Thoracic aorta (tissue), 2 donors: ENCODE measurements around the gene LDLRAD3. TPM values are rescaled to one million over a fixed set of nuclear protein-coding genes. Genes with fewer than 3 reads are reported as not detected.
"Not testable (repeated sequence)": the region's sequence is repeated elsewhere in the genome, so short reads cannot be mapped to it uniquely, and the experiment has no call there.

Experiments used
- ATAC-seq: fragments of 150-250 bp; one replicate; pipeline ENCODE4 v1.8.0; 2017; ENCODE audit warnings: low read depth; ENCODE audit not compliant: insufficient number of reproducible peaks, low FRiP score
- DNase-seq: peaks from one replicate; pipeline ENCODE4 v3.0.0-alpha.2; 2020; ENCODE audit warnings: low spot score
- H3K27ac ChIP-seq, 2 donors: fragments of 200-600 bp; sonication (generic); 1 replicate in 1 of 2; 2 replicates in 1 of 2; pipeline ENCODE4 v1.5.1; 2016; ENCODE audit warnings: mild to moderate bottlenecking in 2 of 2, moderate library complexity in 2 of 2
- H3K27me3 ChIP-seq: fragments of 200-600 bp; sonication (generic); replicated peaks from 2 replicates; pipeline ENCODE4 v1.6.0; 2016; ENCODE audit warnings: mild to moderate bottlenecking; ENCODE audit not compliant: insufficient read depth
- H3K36me3 ChIP-seq: fragments of 200-600 bp; sonication (generic); one replicate; pipeline ENCODE4 v1.5.1; 2016
- H3K4me1 ChIP-seq, 2 donors: fragments of 200-600 bp; sonication (generic); 1 replicate in 1 of 2; 2 replicates in 1 of 2; pipeline versions ENCODE4 v1.5.1 to v1.6.0; 2016; ENCODE audit warnings: low read depth in 2 of 2, mild to moderate bottlenecking in 1 of 2; ENCODE audit not compliant: control insufficient read depth in 1 of 2
- H3K4me3 ChIP-seq: fragments of 200-600 bp; sonication (generic); 2 replicates; pipeline ENCODE4 v1.5.1; 2016; ENCODE audit warnings: mild to moderate bottlenecking
- H3K9me3 ChIP-seq: fragments of 200-600 bp; sonication (generic); 2 replicates; pipeline ENCODE4 v1.5.1; 2016
- total RNA-seq, 2 donors: library from RNA; depleted of rRNA; stranded (reverse); fragments of >200 nt; gene quantifications; one replicate each; pipeline versions ENCODE4 v1.1.0 to v1.2.3, GENCODE V29; 2016
- TF ChIP-seq, protein P1 (sequence below): fragments of 200-600 bp; sonication (generic); IDR thresholded peaks from one replicate; pipeline ENCODE4 v1.5.1; 2019; ENCODE audit warnings: antibody characterized with exemption

Gene LDLRAD3
- total RNA-seq, 2 donors from 2014 or later = 6.1 to 17.2 TPM

DNA sequence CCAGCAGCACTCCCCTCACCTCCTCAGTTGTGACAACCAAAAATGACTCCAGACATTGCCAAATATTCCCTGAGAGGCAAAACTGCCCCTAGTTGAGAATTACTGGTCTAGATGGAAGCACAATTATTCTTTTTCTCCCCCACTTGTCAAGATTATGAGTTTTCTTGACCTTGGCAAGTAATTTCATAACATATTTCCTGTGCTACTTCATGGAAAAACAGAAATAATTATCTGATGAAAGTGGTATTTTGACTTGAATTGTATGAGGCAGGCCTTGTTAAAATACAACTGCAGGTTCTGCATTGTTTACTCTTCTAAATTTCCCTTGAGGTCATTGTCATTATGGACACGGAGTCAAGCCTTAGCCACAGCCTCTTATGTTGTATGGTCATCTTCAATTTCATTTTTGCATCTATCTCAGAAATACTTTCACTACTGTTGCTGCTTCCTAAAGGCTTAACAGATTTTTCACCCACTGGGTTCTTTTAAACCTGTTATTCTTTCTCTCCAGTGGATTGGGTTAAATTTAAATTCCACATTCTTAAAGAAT lies 32.2 kb upstream of the LDLRAD3 start:
- Histone ChIP-seq H3K9me3 (no peaks in the 10 kb centered on the region), H3K27me3 (no peaks in the 10 kb centered on the region), H3K4me1 (peaks cover 0 to 4% of the 10 kb centered on the region in 2 donors), H3K36me3 (no peaks in the 10 kb centered on the region), H3K4me3 (no peak overlapping the region), H3K27ac (no peak overlapping the region)
- no peak for ATAC-seq
- TF ChIP-seq, protein P1, sequence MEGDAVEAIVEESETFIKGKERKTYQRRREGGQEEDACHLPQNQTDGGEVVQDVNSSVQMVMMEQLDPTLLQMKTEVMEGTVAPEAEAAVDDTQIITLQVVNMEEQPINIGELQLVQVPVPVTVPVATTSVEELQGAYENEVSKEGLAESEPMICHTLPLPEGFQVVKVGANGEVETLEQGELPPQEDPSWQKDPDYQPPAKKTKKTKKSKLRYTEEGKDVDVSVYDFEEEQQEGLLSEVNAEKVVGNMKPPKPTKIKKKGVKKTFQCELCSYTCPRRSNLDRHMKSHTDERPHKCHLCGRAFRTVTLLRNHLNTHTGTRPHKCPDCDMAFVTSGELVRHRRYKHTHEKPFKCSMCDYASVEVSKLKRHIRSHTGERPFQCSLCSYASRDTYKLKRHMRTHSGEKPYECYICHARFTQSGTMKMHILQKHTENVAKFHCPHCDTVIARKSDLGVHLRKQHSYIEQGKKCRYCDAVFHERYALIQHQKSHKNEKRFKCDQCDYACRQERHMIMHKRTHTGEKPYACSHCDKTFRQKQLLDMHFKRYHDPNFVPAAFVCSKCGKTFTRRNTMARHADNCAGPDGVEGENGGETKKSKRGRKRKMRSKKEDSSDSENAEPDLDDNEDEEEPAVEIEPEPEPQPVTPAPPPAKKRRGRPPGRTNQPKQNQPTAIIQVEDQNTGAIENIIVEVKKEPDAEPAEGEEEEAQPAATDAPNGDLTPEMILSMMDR = no peak
- DNase-seq = no peak

GRCh38 chr11:35912436-35912835 lies 31.4 kb upstream of the LDLRAD3 start:
- H3K9me3 ChIP-seq, DNase-seq, H3K4me1 ChIP-seq, H3K36me3 ChIP-seq, ATAC-seq, H3K4me3 ChIP-seq, H3K27ac ChIP-seq, H3K27me3 ChIP-seq: not testable (repeated sequence)

- Histone ChIP-seq H3K4me3 (no peak overlapping the region), H3K9me3 (no peaks in the 10 kb centered on the region), H3K27me3 (no peaks in the 10 kb centered on the region), H3K36me3 (no peaks in the 10 kb centered on the region), H3K27ac (no peak overlapping the region), H3K4me1 (peaks cover 0 to 4% of the 10 kb centered on the region in 2 donors)
- DNase-seq = no peak
- no peak for ATAC-seq
- TF ChIP-seq, protein P1 = no peak
Measured at GRCh38 chr11:35912883-35913624, 30.8 kb upstream of the LDLRAD3 start.

DNA sequence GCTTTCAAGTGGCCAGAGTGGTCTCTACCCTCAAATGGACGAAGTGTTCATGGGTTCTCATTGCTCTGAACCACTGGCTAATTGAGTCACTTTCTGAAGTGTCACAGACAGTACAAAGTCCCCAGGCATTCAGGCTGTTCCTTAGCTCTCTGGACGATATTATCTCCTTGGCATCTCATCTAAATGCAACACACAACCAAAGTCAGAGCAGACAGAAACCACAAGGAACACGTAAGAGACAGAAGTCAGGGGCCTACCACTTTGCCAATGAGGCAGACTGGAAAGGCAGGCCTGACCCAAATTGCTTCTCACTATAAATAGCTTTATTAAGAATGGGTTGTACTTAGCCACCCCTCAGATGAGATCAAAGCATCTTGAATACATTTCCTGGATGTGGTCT lies 29.0 kb upstream of the LDLRAD3 start:
- TF ChIP-seq, protein P1 = no peak
- Histone ChIP-seq H3K27me3 (no peaks in the 10 kb centered on the region), H3K27ac (no peak overlapping the region), H3K4me3 (no peak overlapping the region), H3K4me1 (peaks cover 0 to 4% of the 10 kb centered on the region in 2 donors), H3K9me3 (no peaks in the 10 kb centered on the region), H3K36me3 (no peaks in the 10 kb centered on the region)
- DNase-seq (no peak), ATAC-seq (no peak)

DNA sequence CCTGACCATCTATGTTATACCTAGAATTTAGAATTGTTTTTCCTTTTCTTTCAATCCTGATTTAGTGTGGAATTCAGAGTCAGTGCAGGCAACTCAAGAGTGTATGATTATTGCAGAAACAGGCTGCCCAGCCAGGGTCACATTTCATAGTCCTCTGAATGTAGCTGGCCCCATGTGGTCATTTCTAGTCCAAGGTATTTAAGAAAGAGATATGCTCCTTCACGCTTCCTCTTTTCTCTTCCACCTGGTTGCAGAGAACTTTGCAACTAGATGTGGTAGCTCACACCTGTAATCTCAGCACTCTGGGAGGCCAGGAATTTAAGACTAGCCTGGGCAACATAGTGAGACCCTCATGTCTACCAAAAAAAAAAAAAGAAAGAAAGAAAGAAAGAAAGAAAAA lies 27.6 kb upstream of the LDLRAD3 start:
- no peak for ATAC-seq
- no peak for DNase-seq
- H3K4me1 ChIP-seq = peaks cover 0 to 4% of the 10 kb centered on the region in 2 donors
- no peaks in the 10 kb centered on the region for H3K36me3 ChIP-seq
- H3K9me3 ChIP-seq = no peaks in the 10 kb centered on the region
- no peaks in the 10 kb centered on the region for H3K27me3 ChIP-seq
- TF ChIP-seq, protein P1 = no peak
- H3K4me3 ChIP-seq = no peak overlapping the region
- H3K27ac ChIP-seq = no peak overlapping the region
